A549 (cell line): ENCODE measurements around the gene SHC1.

Experiments used
- BHLHE40 ChIP-seq: IDR thresholded peaks from 2 replicates; pipeline ENCODE4 v1.6.1; 2012; ENCODE audit warnings: low read depth, low read length, inconsistent platforms
- CTCF ChIP-seq: fragments of >200 bp; sonication (Bioruptor Twin); formaldehyde crosslinking; IDR thresholded peaks from 3 replicates; pipeline ENCODE4 v1.5.1; 2016
- EHF ChIP-seq: fragments of 250-450 bp; sonication (Bioruptor Pico); IDR thresholded peaks from 2 replicates; pipeline ENCODE4 v1.5.0; 2020; ENCODE audit warnings: mild to moderate bottlenecking
- JUN ChIP-seq, 2 experiments: fragments of >200 bp; sonication (Bioruptor Twin); formaldehyde crosslinking; IDR thresholded peaks; 2 replicates in 1 of 2; 3 replicates in 1 of 2; pipeline ENCODE4 v1.6.1; 2016 to 2017
- KDM1A ChIP-seq: fragments of 200-600 bp; sonication (generic); IDR thresholded peaks from 2 replicates; pipeline ENCODE4 v1.6.1; 2016; ENCODE audit warnings: low read depth, mild to moderate bottlenecking
- MAX ChIP-seq: IDR thresholded peaks from 2 replicates; pipeline ENCODE4 v1.6.1; 2012
- POLR2A ChIP-seq: IDR thresholded peaks from 2 replicates; pipeline ENCODE4 v1.6.1; 2012; ENCODE audit warnings: mild to moderate bottlenecking, low read length

GRCh38 chr1:155017946-155018316 is 47.4 kb upstream of the SHC1 start:
- TF ChIP-seq BHLHE40, result no peak
- TF ChIP-seq EHF (CRISPR knock-in tag), result no peak
- no peak for TF ChIP-seq POLR2A
- TF ChIP-seq JUN (IDR thresholded peaks at IDR 0.05), result no peak
- TF ChIP-seq CTCF, result no peak
- TF ChIP-seq KDM1A, result no peak
- no peak for TF ChIP-seq MAX
